ENCODE results near the gene AKT1. TPM values are rescaled to one million over a fixed set of nuclear protein-coding genes. Genes with fewer than 3 reads are reported as not detected.
"Not testable (repeated sequence)": the region's sequence is repeated elsewhere in the genome, so short reads cannot be mapped to it uniquely, and the experiment has no call there.

The AKT1 gene
- total RNA-seq (10 to 100 TPM; 88.9 to 95.7 TPM), polyA plus RNA-seq (10 to 100 TPM in 2 of 3 donors, 1 to 10 TPM in 1; 8.9 to 33.4 (median 23.1) TPM), total RNA-seq (91.6 to 164 (median 152) reads per million in 6 experiments)

- peaks cover 19 to 58% (median 55%) of the 10 kb centered on the region in 4 donors for H3K4me1 Mint-ChIP-seq
- POLR2A ChIA-PET = interaction anchor here (0.9 to 1.7 kb wide), 4 partner anchors 8 to 42 kb away, joined by 3 to 7 read pairs (median 5); partner anchors contain the start of gene SIVA1
- ATAC-seq (peak; percentile 19 to 41), DNase-seq (peak in 2 of 10 donors; percentile 36 to 40)
- H3K36me3 Mint-ChIP-seq = peaks cover 0 to 3% (median 0%) of the 10 kb centered on the region in 3 donors
- H3K27ac Mint-ChIP-seq = peak within 1 kb of the TSS; percentile 81 to 93 (median 90)
- no peaks in the 10 kb centered on the region for H3K9me3 Mint-ChIP-seq
- H3K4me3 Mint-ChIP-seq = peak within 1 kb of the TSS; percentile 76 to 93 (median 89)
- no peaks in the 10 kb centered on the region for H3K27me3 Mint-ChIP-seq
These were observed at the start of gene AKT1 for GRCh38 chr14:104794993-104795780. Gene AKT1 (minus strand): TSS chr14:104795748. CDS start chr14:104792643, 3,105 bp downstream.

GRCh38 chr14:104845033-104845666 is 49.6 kb upstream of the AKT1 start:
- POLR2A ChIA-PET = interaction anchor here (0.5 kb wide), 1 partner anchor 8 kb away, joined by 4 read pairs; no protein-coding TSS in a partner anchor
- H3K27me3 Mint-ChIP-seq = peaks cover 13 to 73% (median 40%) of the 10 kb centered on the region in 5 donors
- H3K4me1 Mint-ChIP-seq = peaks cover 5 to 8% (median 5%) of the 10 kb centered on the region in 4 donors
- H3K4me3 Mint-ChIP-seq = no peak overlapping the region
- peak overlapping the region in 1 of 10 donors; percentile 40 for H3K27ac Mint-ChIP-seq
- no peaks in the 10 kb centered on the region for H3K9me3 Mint-ChIP-seq
- H3K36me3 Mint-ChIP-seq = peaks cover 0 to 5% (median 3%) of the 10 kb centered on the region in 3 donors
- DNase-seq = no peak
- no peak for ATAC-seq

- H3K36me3 Mint-ChIP-seq = peaks cover 0 to 5% (median 3%) of the 10 kb centered on the region in 3 donors
- no peak for ATAC-seq
- no peak for DNase-seq
- peak overlapping the region in 1 of 10 donors; percentile 12 for H3K27ac Mint-ChIP-seq
- H3K9me3 Mint-ChIP-seq = no peaks in the 10 kb centered on the region
- H3K4me3 Mint-ChIP-seq = peak overlapping the region in 6 of 10 donors; percentile 8 to 80 (median 56)
- H3K27me3 Mint-ChIP-seq = peaks cover 13 to 73% (median 41%) of the 10 kb centered on the region in 5 donors
- POLR2A ChIA-PET = interaction anchor here (0.5 to 1.1 kb wide), 2 partner anchors 7 to 12 kb away, joined by 3 to 4 read pairs; no protein-coding TSS in a partner anchor
- peaks cover 5 to 8% (median 5%) of the 10 kb centered on the region in 4 donors for H3K4me1 Mint-ChIP-seq
These were observed 48.9 kb upstream of the AKT1 start for GRCh38 chr14:104844306-104845032.

- peak overlapping the region in 1 of 10 donors; percentile 12 for H3K27ac Mint-ChIP-seq
- DNase-seq = no peak
- H3K4me3 Mint-ChIP-seq = peak overlapping the region in 5 of 10 donors; percentile 11 to 80 (median 58)
- peaks cover 13 to 73% (median 41%) of the 10 kb centered on the region in 5 donors for H3K27me3 Mint-ChIP-seq
- POLR2A ChIA-PET = interaction anchor here (1.1 kb wide), 1 partner anchor 11 kb away, joined by 3 read pairs; no protein-coding TSS in a partner anchor
- H3K36me3 Mint-ChIP-seq = peaks cover 0 to 5% (median 3%) of the 10 kb centered on the region in 3 donors
- H3K4me1 Mint-ChIP-seq = peaks cover 5 to 8% (median 5%) of the 10 kb centered on the region in 4 donors
- peak in 1 of 2 donors; percentile 14 for ATAC-seq
- no peaks in the 10 kb centered on the region for H3K9me3 Mint-ChIP-seq
These were observed 48.1 kb upstream of the AKT1 start for GRCh38 chr14:104843442-104844305.

- H3K4me3 Mint-ChIP-seq = no peak overlapping the region
- no peak for DNase-seq
- POLR2A ChIA-PET = interaction anchor here (1.2 kb wide), 1 partner anchor 90 kb away, joined by 5 read pairs; the partner anchor contains the start of gene SIVA1
- H3K9me3 Mint-ChIP-seq = no peaks in the 10 kb centered on the region
- ATAC-seq = no peak
- H3K27ac Mint-ChIP-seq = no peak overlapping the region
- peaks cover 13 to 67% (median 40%) of the 10 kb centered on the region in 5 donors for H3K27me3 Mint-ChIP-seq
- H3K4me1 Mint-ChIP-seq = peaks cover 5 to 8% (median 5%) of the 10 kb centered on the region in 4 donors
- H3K36me3 Mint-ChIP-seq = peaks cover 0 to 5% (median 3%) of the 10 kb centered on the region in 3 donors
These were observed 47.5 kb upstream of the AKT1 start for GRCh38 chr14:104843006-104843405.

- POLR2A ChIA-PET = interaction anchor here (1.2 kb wide), 1 partner anchor 89 kb away, joined by 5 read pairs; the partner anchor contains the start of gene SIVA1
- no peak for DNase-seq
- H3K9me3 Mint-ChIP-seq = no peaks in the 10 kb centered on the region
- peaks cover 12 to 58% (median 39%) of the 10 kb centered on the region in 5 donors for H3K27me3 Mint-ChIP-seq
- H3K36me3 Mint-ChIP-seq = peaks cover 0 to 5% (median 3%) of the 10 kb centered on the region in 3 donors
- no peak for ATAC-seq
- H3K4me3 Mint-ChIP-seq = no peak overlapping the region
- no peak overlapping the region for H3K27ac Mint-ChIP-seq
- H3K4me1 Mint-ChIP-seq = peaks cover 5 to 8% (median 5%) of the 10 kb centered on the region in 4 donors
These were observed 46.2 kb upstream of the AKT1 start for GRCh38 chr14:104841730-104842129.

- H3K27me3 Mint-ChIP-seq = peaks cover 0 to 11% (median 4%) of the 10 kb centered on the region in 5 donors
- H3K27ac Mint-ChIP-seq, H3K4me1 Mint-ChIP-seq, ATAC-seq, H3K4me3 Mint-ChIP-seq, POLR2A ChIA-PET, DNase-seq, H3K9me3 Mint-ChIP-seq, H3K36me3 Mint-ChIP-seq: not testable (repeated sequence)
These were observed 40.8 kb upstream of the AKT1 start for GRCh38 chr14:104836171-104836935.

GRCh38 chr14:104830781-104831180 is 35.2 kb upstream of the AKT1 start:
- DNase-seq (no peak), ATAC-seq (no peak)
- H3K27me3 Mint-ChIP-seq = no peaks in the 10 kb centered on the region
- H3K9me3 Mint-ChIP-seq = no peaks in the 10 kb centered on the region
- POLR2A ChIA-PET = no interaction called here
- no peak overlapping the region for H3K27ac Mint-ChIP-seq
- H3K4me3 Mint-ChIP-seq = no peak overlapping the region
- peaks cover 0 to 15% (median 11%) of the 10 kb centered on the region in 4 donors for H3K4me1 Mint-ChIP-seq
- no peaks in the 10 kb centered on the region for H3K36me3 Mint-ChIP-seq

- ATAC-seq (peak; percentile 69 to 73), DNase-seq (peak; percentile 31 to 76 (median 52))
- peaks cover 0 to 8% (median 0%) of the 10 kb centered on the region in 5 donors for H3K27me3 Mint-ChIP-seq
- peak overlapping the region; percentile 76 to 93 (median 83) for H3K4me3 Mint-ChIP-seq
- no peaks in the 10 kb centered on the region for H3K36me3 Mint-ChIP-seq
- peaks cover 0 to 14% (median 0%) of the 10 kb centered on the region in 9 donors for H3K9me3 Mint-ChIP-seq
- POLR2A ChIA-PET = interaction anchor here (0.9 to 2.6 kb wide), 6 partner anchors 26 to 74 kb away, joined by 3 to 21 read pairs (median 9); partner anchors contain the start of genes SIVA1 and ZBTB42
- peak overlapping the region in 7 of 10 donors; percentile 16 to 79 (median 53) for H3K27ac Mint-ChIP-seq
- peaks cover 10 to 24% (median 22%) of the 10 kb centered on the region in 4 donors for H3K4me1 Mint-ChIP-seq
These were observed 31.9 kb upstream of the AKT1 start for GRCh38 chr14:104827177-104828055.

GRCh38 chr14:104826861-104827176 is 31.3 kb upstream of the AKT1 start:
- H3K27me3 Mint-ChIP-seq = peaks cover 0 to 8% (median 0%) of the 10 kb centered on the region in 5 donors
- ATAC-seq = no peak
- peaks cover 10 to 24% (median 22%) of the 10 kb centered on the region in 4 donors for H3K4me1 Mint-ChIP-seq
- H3K27ac Mint-ChIP-seq = peak overlapping the region in 7 of 10 donors; percentile 16 to 79 (median 47)
- H3K36me3 Mint-ChIP-seq = no peaks in the 10 kb centered on the region
- H3K9me3 Mint-ChIP-seq = peaks cover 0 to 14% (median 0%) of the 10 kb centered on the region in 9 donors
- peak overlapping the region; percentile 76 to 93 (median 83) for H3K4me3 Mint-ChIP-seq
- POLR2A ChIA-PET = interaction anchor here (0.9 to 2.6 kb wide), 7 partner anchors 26 to 74 kb away, joined by 3 to 21 read pairs (median 9); partner anchors contain the start of genes SIVA1 and ZBTB42
- DNase-seq = peak in 1 of 10 donors; percentile 34

Data from naive thymus-derived CD8-positive, alpha-beta T cell (primary cell).